HG03175 (cell line): ENCODE data around the gene VTCN1.
"Not testable (repeated sequence)": the region's sequence is repeated elsewhere in the genome, so short reads cannot be mapped to it uniquely, and the experiment has no call there.

Source experiments
- ATAC-seq: cut with Tn5 transposase; IDR thresholded peaks from one replicate; pipeline ENCODE4 v1.9.1; 2021; ENCODE audit warnings: mild to moderate bottlenecking, moderate library complexity; ENCODE audit not compliant: unreplicated experiment

VTCN1 gene

DNA sequence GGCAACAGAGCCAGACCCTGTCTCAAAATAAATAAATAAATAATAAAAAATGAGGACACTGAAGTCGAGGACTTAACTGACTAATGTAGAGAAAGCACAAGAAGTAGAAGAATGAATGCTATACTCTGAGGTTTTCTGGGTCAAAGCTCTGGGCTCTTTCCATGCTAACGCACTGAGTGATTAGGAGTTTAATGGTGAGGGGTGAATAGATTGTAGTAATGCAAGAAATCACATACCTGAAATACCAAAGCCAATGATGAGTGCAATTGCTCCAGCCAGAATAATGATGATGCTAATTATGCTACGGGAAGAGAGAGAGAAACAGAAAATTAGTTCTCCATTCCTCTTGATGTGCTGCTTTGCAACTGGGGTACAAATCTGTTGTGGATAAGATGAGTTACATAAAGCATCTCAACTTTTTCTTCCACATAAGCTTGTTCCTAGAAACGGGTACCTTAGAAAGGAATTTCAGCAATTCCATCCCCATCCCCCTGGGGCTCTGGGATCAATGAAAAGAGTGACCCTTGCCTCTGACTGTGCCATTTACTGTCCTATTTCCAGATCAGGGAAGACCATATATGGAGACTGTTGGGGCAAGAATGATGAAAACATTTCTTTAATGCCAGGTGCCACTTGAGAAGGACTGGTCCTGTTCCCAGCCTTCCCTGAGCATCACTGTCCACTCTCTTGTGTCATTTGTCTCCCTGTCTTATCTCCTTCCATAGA, 40.7 kb downstream of the VTCN1 start:
- no peak for ATAC-seq

GRCh38 chr1:117167402-117167801, 43.3 kb downstream of the VTCN1 start:
- no peak for ATAC-seq

DNA sequence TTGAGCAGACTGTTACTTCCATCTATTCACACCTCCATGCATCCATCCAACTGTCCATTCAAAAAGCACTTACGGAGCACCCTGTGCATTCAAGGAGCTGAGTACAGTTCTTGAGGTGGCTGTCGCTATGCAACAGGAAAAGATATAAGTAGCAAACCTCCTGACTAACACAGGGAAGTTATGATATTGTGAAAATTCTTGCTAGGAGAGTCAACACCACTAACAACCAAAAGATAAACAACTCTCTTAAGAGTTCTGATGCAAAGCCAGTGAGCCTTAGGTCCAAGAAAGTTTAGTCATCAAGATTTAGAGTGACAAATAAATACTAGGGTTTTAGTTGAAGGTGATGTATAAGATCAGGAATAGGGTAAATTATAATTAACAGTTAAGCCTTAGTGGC, 44.7 kb downstream of the VTCN1 start:
- no peak for ATAC-seq

GRCh38 chr1:117164209-117164608, 46.5 kb downstream of the VTCN1 start:
- no peak for ATAC-seq

DNA sequence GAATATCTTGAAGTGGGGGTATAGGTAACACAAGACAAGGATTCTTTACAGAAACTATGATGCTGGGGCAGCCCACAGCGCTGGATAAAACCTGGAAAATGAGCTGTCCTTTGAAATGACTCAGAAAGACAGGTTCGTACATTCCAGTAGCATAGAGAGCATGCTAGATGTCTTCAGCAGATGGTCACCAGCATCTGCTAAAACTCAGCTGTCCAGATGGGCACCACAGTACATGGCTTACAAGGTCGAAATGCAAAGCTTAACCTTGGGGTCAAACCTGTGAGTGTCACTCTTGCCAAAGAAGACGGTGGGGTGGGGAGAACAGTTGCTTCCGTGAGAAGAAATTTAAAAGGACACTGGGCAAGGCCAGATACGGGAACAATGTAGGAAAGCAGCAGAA, 47.9 kb downstream of the VTCN1 start:
- no peak for ATAC-seq

DNA sequence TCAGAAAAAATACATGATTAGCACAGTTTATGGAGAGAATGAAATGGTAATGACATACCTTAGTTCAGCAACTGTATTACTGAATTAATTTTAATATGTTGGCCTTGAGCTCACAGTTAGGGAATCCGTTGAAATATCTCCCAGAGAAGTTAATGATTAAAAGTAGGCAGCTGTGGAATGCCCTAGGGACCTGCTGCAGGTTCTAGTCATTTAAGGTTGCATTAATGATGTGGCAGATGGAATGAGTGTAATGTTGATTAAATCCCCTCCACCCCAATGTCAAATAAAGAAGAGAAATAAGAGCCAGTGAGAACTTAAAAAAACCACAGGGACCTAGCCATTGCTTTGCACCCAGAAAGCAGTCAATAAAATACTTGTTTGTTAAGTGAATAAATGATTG, 48.8 kb downstream of the VTCN1 start:
- ATAC-seq = no peak

DNA sequence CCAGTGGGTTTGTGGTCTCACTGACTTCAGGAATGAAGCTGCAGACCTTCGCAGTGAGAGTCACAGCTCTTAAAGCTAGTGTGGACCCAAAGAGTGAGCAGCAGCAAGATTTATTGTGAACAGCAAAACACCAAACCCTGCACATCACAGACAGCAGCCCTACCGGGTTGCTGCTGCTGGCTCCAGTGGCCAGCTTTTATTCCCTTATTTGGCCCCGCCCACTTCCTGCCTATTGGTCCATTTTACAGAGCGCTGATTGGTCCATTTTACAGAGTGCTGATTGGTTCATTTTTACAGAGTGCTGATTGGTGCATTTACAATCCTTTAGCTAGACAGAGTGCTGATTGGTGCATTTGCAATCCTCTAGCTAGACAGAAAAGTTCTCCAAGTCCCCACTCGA, 59.4 kb downstream of the VTCN1 start:
- not testable (repeated sequence) for ATAC-seq

DNA sequence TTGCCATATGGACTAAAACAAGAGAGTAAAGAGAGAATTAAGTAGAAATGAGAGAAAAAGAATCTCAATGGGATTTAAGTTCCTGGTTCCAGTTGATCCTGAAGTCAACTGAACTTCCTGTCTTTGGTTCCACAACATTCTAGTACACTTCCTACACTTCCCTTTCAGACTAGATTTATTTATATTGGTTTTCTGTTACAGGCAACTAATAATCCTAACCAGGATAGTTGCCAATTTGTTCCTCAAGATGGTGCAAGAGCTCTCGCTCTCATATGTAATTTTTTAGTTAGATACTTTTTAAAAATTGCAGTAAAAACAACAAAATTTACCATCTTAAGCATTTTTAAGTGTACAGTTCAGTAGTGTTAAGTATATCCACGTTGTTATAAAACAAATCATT, 60.4 kb downstream of the VTCN1 start:
- ATAC-seq = no peak

DNA sequence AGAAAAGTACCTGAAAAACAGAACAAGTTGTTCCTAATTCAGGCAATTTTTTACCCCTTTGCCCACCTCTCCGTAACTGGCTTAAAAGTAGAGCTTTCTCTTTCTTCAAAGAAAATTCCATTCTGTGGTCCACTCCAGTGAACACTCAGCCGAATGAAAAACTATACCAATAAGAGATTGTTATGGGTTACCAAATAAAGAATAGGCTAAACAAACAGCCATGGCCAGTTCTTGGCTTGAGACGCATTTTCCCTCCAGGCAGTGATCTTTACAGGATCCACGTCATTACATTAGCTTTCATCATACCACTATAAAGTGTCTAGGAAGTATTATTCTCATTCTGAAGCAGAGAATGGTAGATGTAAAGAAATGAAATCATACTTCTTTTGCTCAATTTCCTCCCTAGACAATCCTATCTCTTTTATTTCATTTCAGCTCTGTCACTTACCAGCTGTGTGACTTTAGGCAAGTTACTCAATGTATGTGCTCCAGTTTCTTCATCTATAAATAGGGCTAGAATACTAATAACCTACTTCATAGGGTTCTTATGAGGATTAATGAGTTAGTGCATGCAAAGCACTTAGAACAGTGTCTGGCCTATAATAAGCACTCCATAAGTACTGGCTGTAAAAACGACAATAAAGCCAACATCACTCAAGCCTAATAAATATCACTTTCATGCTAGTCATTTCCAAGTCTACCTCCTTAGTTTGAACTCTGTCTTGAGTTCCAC, 62.7 kb downstream of the VTCN1 start:
- no peak for ATAC-seq

GRCh38 chr1:117147341-117147831, 63.3 kb downstream of the VTCN1 start:
- ATAC-seq = no peak

- no peak for ATAC-seq
Measured at GRCh38 chr1:117146575-117147340, 64.0 kb downstream of the VTCN1 start.

DNA sequence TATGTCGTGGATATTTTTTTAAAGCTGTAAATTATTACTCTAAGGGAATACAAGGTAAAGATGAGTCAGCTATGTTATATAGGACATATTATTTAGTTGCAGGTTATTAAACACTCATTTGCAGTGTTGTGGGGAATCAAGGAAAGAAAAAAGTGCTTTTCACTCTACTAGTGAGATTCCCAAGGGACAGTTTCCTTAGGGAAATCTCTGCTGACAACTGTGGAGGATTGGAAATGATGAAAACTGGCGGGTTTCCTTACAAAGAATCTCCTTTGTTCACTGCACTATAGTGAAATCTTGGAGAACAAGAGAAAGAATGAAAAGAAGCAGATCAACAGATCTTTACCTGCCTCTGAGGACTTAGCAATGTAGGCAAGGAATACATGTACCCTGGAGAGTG, 64.7 kb downstream of the VTCN1 start:
- no peak for ATAC-seq

DNA sequence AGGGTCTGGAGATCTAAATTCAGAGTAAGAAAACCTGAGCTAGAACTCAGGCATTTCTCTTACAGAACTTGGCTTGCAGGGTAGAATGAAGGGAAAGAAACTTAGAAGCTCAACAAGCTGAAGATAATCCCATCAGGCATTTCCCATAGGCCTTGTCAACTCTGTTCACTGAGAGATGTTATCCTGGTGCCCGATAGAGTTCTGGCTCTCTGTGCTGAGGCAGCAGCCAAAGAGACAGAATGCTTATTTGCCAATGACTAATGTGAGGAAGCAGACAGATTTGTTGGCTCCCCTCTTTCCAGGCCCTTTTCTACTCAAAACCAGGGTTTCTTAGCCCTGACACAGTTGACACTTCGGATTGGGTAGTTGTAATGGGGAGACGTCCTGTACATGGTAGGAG, 66.9 kb downstream of the VTCN1 start:
- no peak for ATAC-seq

DNA sequence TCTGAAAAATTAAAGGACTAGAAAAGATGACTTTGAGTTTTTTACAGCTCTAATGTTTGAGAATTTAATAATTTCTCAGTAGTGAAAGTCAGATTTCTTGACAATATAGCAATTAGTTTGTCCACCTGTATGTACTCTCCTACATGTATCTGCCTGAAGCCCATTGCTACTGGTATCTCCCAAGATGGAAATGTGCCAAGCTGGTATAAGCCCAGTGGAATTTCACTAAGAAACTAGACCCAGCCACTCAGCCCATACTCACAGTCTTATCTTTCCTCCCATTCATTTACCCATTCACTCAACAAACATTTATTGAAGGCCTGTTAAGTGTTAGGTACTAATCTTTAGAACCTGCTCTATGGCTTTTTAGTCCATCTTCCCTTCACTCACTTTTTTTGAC, 67.6 kb downstream of the VTCN1 start:
- no peak for ATAC-seq

GRCh38 chr1:117142200-117142599, 68.5 kb downstream of the VTCN1 start:
- no peak for ATAC-seq

DNA sequence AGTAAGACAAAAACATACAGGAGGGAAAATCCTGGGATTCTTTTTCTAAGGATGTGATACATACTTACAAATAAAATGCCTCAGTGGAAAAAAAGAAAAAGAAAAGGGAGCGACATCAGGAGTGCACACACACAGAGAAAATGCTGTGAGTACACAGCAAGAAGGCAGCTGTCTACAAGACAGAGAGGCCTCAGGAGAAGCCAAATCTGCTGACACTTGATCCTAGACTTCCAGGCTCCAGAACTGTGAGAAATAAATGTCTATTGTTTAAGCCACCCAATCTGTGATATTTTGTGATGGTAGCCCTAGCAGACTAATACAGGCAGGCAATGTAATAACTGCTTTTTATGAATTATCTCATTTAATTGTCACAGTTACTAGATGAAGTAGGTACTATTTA, 72.2 kb downstream of the VTCN1 start:
- no peak for ATAC-seq

GRCh38 chr1:117138106-117138505, 72.6 kb downstream of the VTCN1 start:
- no peak for ATAC-seq

DNA sequence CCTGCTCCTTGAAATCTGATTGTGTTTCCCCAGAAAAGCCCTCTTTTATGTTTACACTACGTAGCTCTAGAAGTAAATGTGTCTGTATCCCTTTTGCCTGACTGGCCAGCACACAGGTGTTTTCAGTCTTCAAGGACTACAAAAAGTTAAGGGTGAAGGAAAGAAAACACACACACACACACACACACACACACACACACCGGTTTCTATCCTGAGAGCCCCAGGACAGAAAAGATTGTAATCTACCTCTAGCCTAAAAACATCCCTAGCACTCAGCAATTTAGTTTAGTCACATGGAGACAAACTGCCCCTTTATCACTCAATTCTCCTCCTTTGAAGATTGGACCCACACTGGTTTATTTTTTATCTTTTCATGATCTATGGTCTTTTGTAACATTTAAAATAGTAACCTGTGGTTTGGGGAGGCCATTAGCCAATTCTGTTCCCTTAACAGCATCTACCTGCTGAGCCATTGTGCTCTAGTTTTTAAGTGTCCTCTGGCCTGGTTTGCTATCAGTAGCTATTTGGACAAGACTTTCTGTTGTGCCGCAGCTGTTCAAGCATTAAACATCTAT, 73.4 kb downstream of the VTCN1 start:
- no peak for ATAC-seq

DNA sequence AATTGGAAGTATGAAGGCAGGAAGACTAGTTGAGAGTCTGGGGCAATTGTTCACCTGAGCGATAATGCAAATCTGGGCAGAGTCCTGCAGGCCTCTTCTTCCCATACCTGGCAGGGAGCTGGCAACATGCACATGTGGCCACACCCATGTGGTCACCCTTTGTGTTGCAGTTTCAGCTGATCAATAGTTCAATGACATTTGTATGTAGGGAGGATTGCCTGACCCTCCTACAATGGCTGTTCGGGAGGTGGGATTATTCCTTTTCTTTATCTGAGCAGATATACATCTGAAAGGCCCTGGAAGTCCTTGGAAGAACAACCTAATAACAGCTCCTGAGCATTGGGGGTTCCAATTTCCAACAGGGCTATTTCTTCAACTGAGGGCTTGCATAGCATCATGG, 74.0 kb downstream of the VTCN1 start:
- no peak for ATAC-seq

DNA sequence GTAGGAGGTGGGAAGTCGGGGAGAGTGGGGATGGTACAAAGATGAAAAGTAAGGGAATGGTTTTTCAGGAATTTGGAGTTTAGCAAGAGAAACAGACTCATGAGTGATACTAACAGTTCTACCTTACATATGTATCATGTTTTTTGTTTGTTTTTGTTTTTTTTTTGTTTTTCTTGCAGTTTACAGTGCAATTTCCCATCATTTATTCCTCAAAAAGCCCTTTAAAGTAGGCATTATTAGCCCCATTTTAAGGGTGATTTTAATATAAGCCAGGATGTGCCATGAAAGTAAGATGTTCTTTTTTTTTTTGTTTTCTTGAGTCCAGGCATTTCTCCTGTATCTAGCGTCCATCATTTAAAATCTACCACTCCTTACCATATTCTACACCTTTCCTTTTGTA, 75.4 kb downstream of the VTCN1 start:
- ATAC-seq = no peak

DNA sequence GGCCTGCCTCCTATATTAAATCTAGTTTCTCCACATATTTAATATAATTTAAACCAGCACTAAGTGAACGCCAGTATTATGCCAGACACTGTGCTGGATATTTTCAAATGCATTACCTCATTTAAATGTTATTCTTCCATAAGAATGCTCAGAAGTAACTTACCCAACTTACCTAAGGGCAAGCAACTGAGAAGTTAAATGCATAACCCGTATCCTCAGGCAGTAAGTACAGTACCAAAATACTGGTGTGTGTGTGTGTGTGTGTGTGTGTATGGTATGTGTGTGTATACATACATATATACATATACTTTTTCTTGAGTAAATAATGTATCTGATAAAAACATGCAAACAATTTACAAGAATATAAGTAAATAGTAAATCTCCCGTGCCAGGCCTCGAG, 80.2 kb downstream of the VTCN1 start:
- ATAC-seq = no peak
